OCI-LY1 (cell line): ENCODE results near the gene B3GALT6.

Experiments used
- H2AFZ ChIP-seq: fragments of 200-600 bp; sonication (generic), shearing (Covaris generic); 2 replicates; pipeline ENCODE4 v1.6.0; 2014; ENCODE audit warnings: antibody characterized with exemption, mild to moderate bottlenecking, low read length
- H3F3A ChIP-seq: fragments of 200-600 bp; sonication (generic), shearing (Covaris generic); 2 replicates; pipeline ENCODE4 v1.6.0; 2014; ENCODE audit warnings: mild to moderate bottlenecking, antibody characterized with exemption, low read length, moderate library complexity; ENCODE audit not compliant: insufficient read depth
- H3K27ac ChIP-seq: fragments of 200-600 bp; sonication (generic); 2 replicates; pipeline ENCODE4 v1.5.1; 2014; ENCODE audit warnings: low read length, mixed run types, mild to moderate bottlenecking, low read depth; ENCODE audit not compliant: poor library complexity, severe bottlenecking
- H3K27me3 ChIP-seq: fragments of 200-600 bp; sonication (generic); 2 replicates; pipeline ENCODE4 v1.6.0; 2014; ENCODE audit warnings: antibody characterized with exemption, mild to moderate bottlenecking, low read length, moderate library complexity; ENCODE audit not compliant: insufficient read depth
- H3K36me3 ChIP-seq: fragments of 200-600 bp; sonication (generic); 2 replicates; pipeline ENCODE4 v1.6.1; 2014; ENCODE audit warnings: mild to moderate bottlenecking, antibody characterized with exemption, low read length, moderate library complexity, mixed read lengths; ENCODE audit not compliant: insufficient read depth
- H3K4me1 ChIP-seq: fragments of 200-600 bp; sonication (generic); 2 replicates; pipeline ENCODE4 v1.5.1; 2014; ENCODE audit warnings: mild to moderate bottlenecking, low read length, moderate library complexity; ENCODE audit not compliant: insufficient read depth, severe bottlenecking
- H3K4me2 ChIP-seq: fragments of 200-600 bp; sonication (generic), shearing (Covaris generic); 2 replicates; pipeline ENCODE4 v1.6.1; 2014; ENCODE audit warnings: low read length
- H3K4me3 ChIP-seq: fragments of 200-600 bp; sonication (generic); 2 replicates; pipeline ENCODE4 v1.5.1; 2014; ENCODE audit warnings: low read length, low read depth, mild to moderate bottlenecking, mixed read lengths; ENCODE audit not compliant: poor library complexity, severe bottlenecking
- H3K79me2 ChIP-seq: fragments of 200-600 bp; shearing (Covaris generic); 2 replicates; pipeline ENCODE4 v1.6.1; 2016; ENCODE audit warnings: mixed run types, low read length, mixed read lengths; ENCODE audit not compliant: insufficient read depth
- H3K9ac ChIP-seq: fragments of 200-600 bp; sonication (generic), shearing (Covaris generic); 2 replicates; pipeline ENCODE4 v1.6.1; 2014; ENCODE audit warnings: mild to moderate bottlenecking, low read length, mixed read lengths
- H3K9me2 ChIP-seq: fragments of 200-600 bp; sonication (generic), shearing (Covaris generic); 2 replicates; pipeline ENCODE4 v1.6.1; 2014; ENCODE audit warnings: low read depth, mild to moderate bottlenecking, low read length, mixed read lengths
- H3K9me3 ChIP-seq: fragments of 200-600 bp; shearing (Covaris generic); 2 replicates; pipeline ENCODE4 v1.6.1; 2014; ENCODE audit warnings: low read length, mixed read lengths
- H4K20me1 ChIP-seq: fragments of 200-600 bp; sonication (generic), shearing (Covaris generic); 2 replicates; pipeline ENCODE4 v1.6.0; 2016; ENCODE audit warnings: mild to moderate bottlenecking, low read length; ENCODE audit not compliant: insufficient read depth
- EZH2 ChIP-seq: fragments of 200-600 bp; sonication (generic), shearing (Covaris generic); IDR thresholded peaks from 2 replicates; pipeline ENCODE4 v1.8.0; 2017; ENCODE audit warnings: borderline replicate concordance, mixed run types, mild to moderate bottlenecking, antibody characterized with exemption, low read length, moderate library complexity, mixed read lengths
- TF ChIP-seq, protein P1 (sequence below): fragments of 200-600 bp; sonication (generic), shearing (Covaris generic); IDR thresholded peaks from 2 replicates; pipeline ENCODE4 v1.5.1; 2017; ENCODE audit warnings: mild to moderate bottlenecking, antibody characterized with exemption, low read length, moderate library complexity, mixed read lengths

The B3GALT6 gene

DNA sequence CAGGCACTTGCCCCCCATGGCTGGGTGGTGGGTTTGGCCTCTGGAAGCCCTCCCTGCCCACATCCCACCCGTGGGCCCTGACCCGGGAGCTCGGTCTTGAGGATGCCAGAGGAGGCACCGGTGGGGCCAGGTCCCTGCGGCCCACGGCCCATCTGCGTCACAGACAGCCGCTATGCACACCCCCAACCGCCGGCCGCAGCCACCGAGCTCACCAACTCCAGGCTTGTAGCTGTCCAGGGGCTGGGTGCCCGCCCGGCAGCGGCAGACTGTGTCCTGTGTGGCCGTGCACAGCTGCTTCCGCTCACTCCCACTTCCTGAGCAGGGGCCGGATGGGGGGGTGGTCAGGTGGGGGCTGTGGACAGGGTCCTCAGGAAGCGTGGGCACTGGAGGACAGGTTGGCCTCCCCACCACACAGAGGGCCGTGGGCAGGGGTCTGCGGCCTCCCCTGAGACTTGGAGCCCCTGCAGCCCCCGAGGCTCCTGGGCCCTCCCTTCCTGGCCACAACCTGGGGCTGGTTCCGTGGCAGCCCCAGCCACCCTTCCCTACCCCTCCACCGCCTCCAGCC, 19.2 kb upstream of the B3GALT6 start:
- no peak overlapping the region for H2AFZ ChIP-seq
- peaks cover 21% of the 10 kb centered on the region for H3K36me3 ChIP-seq
- no peaks in the 10 kb centered on the region for H3K9me3 ChIP-seq
- H3F3A ChIP-seq: no peaks in the 10 kb centered on the region
- 0 out of 2 replicates have a peak, but pooled peaks cover 8% of the 10 kb centered on the region for H3K27me3 ChIP-seq
- no peaks in the 10 kb centered on the region for H3K79me2 ChIP-seq
- no peak overlapping the region for H3K4me3 ChIP-seq
- peaks cover 9% of the 10 kb centered on the region for H3K4me1 ChIP-seq
- no peak overlapping the region for H3K9ac ChIP-seq
- no peaks in the 10 kb centered on the region for H3K9me2 ChIP-seq
- H3K4me2 ChIP-seq: no peak overlapping the region
- no peaks in the 10 kb centered on the region for H4K20me1 ChIP-seq
- H3K27ac ChIP-seq: no peak overlapping the region
- no peak for TF ChIP-seq EZH2
- TF ChIP-seq, protein P1, sequence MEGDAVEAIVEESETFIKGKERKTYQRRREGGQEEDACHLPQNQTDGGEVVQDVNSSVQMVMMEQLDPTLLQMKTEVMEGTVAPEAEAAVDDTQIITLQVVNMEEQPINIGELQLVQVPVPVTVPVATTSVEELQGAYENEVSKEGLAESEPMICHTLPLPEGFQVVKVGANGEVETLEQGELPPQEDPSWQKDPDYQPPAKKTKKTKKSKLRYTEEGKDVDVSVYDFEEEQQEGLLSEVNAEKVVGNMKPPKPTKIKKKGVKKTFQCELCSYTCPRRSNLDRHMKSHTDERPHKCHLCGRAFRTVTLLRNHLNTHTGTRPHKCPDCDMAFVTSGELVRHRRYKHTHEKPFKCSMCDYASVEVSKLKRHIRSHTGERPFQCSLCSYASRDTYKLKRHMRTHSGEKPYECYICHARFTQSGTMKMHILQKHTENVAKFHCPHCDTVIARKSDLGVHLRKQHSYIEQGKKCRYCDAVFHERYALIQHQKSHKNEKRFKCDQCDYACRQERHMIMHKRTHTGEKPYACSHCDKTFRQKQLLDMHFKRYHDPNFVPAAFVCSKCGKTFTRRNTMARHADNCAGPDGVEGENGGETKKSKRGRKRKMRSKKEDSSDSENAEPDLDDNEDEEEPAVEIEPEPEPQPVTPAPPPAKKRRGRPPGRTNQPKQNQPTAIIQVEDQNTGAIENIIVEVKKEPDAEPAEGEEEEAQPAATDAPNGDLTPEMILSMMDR: no peak

DNA sequence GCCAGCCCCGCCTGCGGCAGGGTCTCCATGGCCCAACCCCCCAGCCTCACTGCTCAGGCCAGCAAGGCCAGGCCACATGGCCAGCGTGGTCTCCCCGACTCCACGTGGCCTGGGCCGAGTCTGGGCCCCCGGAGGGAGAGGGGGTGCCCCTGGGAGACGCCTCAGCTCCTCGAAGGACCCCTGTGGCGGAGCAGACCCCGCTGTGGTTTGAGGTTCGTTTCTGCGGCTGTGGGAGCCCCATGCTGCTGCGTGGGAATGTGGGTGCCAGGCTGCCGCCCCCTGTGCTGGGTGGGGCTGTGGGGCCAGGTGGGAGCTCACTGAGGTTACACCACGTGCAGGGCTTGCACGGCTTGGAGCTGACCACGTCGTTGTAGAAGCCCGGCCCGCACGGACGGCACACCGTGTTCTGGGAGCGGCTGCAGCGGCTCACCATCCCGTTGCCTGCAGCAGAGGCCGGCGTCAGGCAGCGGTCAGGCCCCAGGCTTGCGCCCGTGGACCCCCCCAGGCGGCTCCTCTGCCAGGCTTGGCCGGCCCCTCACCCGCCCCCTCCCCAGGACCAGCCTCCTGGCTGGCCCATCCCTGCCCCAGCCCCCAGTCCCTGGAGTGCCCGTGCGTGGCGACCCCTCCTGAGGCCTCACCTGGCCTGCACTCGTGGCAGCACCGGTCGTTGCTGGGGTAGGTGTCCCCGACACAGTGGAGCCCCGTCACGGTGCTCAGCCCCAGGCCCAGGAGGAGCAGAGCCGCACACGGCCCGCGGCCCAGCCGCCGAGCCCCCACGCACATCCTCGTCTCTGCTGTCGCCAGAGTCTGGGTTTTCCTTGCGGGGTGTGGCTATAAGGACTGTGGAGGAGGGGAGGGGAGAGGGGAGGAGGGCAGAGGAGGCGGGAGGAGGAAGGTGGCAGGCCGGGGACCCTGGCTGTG, 18.4 kb upstream of the B3GALT6 start, which contains the start of gene TNFRSF4:
Gene TNFRSF4 (minus strand): TSS at position 809 of the 921 bp plus-strand sequence. CDS start 26 bp downstream, at position 783.
- Histone ChIP-seq H3K4me3 (no peak within 1 kb of the TSS), H4K20me1 (no peaks in the 10 kb centered on the region), H2AFZ (no peak within 1 kb of the TSS), H3K4me2 (no peak within 1 kb of the TSS), H3F3A (no peaks in the 10 kb centered on the region), H3K27me3 (0 out of 2 replicates have a peak, but pooled peaks cover 8% of the 10 kb centered on the region), H3K27ac (no peak within 1 kb of the TSS), H3K79me2 (no peaks in the 10 kb centered on the region), H3K4me1 (peaks cover 9% of the 10 kb centered on the region), H3K36me3 (peaks cover 28% of the 10 kb centered on the region), H3K9me3 (no peaks in the 10 kb centered on the region), H3K9ac (no peak within 1 kb of the TSS), H3K9me2 (no peaks in the 10 kb centered on the region)
- TF ChIP-seq EZH2: no peak
- TF ChIP-seq, protein P1: no peak

DNA sequence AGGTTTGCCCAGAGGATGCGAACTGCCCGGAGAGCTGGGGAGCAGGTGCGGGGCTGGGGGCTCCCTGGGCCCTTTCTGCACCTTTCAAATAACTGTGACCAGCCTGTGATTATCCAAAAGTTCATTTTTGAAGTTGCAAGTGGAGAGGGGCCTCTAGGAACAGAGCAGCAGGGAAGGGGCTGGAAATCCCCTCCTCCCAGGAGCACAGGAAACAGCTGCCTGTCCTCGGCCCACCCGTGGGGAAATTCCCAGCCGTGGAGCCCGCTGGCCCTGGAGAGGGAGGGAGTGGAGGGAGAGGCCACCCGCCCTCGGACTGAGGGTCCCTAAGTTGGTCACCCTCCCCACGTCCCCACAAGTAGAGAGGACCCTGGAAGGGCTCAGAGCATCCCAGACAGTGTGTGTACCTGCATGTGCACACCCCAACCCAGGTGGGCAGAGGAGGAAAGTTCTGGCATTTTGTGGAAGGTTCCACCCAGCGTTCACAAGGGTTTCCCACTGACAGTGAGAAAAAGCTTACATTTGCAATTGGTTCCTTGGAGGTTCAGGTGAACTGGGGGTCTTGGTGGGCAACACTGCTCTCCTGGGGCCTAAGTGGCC, 16.9 kb upstream of the B3GALT6 start:
- Histone ChIP-seq H3K9ac (no peak overlapping the region), H2AFZ (no peak overlapping the region), H3K79me2 (no peaks in the 10 kb centered on the region), H4K20me1 (no peaks in the 10 kb centered on the region), H3K9me3 (no peaks in the 10 kb centered on the region), H3K4me1 (peaks cover 9% of the 10 kb centered on the region), H3K9me2 (no peaks in the 10 kb centered on the region), H3F3A (no peaks in the 10 kb centered on the region), H3K27me3 (0 out of 2 replicates have a peak, but pooled peaks cover 8% of the 10 kb centered on the region), H3K4me2 (no peak overlapping the region), H3K4me3 (no peak overlapping the region), H3K27ac (no peak overlapping the region), H3K36me3 (peaks cover 43% of the 10 kb centered on the region)
- TF ChIP-seq EZH2: no peak
- TF ChIP-seq, protein P1: no peak
